ENCODE measurements around the gene NSMF. TPM values are rescaled to one million over a fixed set of nuclear protein-coding genes. Genes with fewer than 3 reads are reported as not detected.

NSMF gene
- total RNA-seq, 1 donor from 2014 or later = 85.3 TPM

DNA sequence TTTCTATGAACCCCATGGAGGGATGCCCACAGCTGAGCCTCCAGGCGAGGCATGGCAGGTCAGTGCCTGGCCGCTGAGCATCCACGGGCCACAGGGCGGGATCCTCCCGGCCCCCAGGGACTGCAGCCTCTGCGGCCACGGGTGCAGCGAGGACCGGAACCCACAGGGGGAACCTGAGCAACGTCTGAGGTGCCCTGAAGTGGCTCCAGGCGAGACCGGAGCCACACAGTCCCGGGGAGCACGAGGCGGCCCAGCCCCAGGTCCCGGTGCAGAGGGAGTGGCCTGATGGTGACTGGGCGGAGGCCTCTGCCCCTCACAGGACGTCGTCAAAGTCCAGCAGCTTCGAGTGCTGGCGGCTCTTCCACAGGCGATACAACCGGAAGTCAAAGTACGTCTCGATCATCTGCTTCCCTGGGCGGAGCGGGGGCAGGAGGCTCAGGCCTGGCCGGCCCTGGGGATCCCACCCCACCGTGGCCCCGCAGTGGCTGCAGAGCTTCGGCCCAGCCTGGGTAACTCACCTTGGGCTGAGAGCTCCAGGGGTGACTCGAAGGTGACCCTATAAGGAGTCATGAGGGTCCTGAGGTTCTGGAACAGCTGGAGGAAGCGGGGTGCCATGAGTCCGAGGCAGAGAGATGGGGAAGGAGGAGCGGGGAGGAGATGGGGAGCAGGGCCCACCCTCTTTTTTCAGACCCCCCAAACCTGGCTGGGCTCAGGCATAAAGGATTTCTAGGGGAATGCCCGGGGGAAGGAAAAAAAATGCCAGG lies 9.9 kb downstream of the NSMF start:
- Mint-ChIP-seq H3K4me1 (peaks cover 7% of the 10 kb centered on the region), H3K27me3 (ENCODE audit: low read depth) (peaks cover 2% of the 10 kb centered on the region), H3K36me3 (peaks cover 3% of the 10 kb centered on the region), H3K9me3 (no peaks in the 10 kb centered on the region), H3K4me3 (no peak overlapping the region), H3K27ac (no peak overlapping the region)
- peak in 1 of 2 experiments; percentile 8 for DNase-seq (ENCODE audit: low spot score in 2 of 2, unreplicated experiment in 2 of 2)
- TF ChIP-seq, protein P1, sequence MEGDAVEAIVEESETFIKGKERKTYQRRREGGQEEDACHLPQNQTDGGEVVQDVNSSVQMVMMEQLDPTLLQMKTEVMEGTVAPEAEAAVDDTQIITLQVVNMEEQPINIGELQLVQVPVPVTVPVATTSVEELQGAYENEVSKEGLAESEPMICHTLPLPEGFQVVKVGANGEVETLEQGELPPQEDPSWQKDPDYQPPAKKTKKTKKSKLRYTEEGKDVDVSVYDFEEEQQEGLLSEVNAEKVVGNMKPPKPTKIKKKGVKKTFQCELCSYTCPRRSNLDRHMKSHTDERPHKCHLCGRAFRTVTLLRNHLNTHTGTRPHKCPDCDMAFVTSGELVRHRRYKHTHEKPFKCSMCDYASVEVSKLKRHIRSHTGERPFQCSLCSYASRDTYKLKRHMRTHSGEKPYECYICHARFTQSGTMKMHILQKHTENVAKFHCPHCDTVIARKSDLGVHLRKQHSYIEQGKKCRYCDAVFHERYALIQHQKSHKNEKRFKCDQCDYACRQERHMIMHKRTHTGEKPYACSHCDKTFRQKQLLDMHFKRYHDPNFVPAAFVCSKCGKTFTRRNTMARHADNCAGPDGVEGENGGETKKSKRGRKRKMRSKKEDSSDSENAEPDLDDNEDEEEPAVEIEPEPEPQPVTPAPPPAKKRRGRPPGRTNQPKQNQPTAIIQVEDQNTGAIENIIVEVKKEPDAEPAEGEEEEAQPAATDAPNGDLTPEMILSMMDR (IDR thresholded peaks at IDR 0.05; ENCODE audit: unreplicated experiment) = no peak

GRCh38 chr9:137448602-137448962 lies 10.6 kb downstream of the NSMF start:
- H3K4me3 Mint-ChIP-seq = no peak overlapping the region
- DNase-seq (ENCODE audit: low spot score in 2 of 2, unreplicated experiment in 2 of 2) = peak in 1 of 2 experiments; percentile 14
- TF ChIP-seq, protein P1 (IDR thresholded peaks at IDR 0.05; ENCODE audit: unreplicated experiment) = no peak
- no peaks in the 10 kb centered on the region for H3K9me3 Mint-ChIP-seq
- peaks cover 3% of the 10 kb centered on the region for H3K36me3 Mint-ChIP-seq
- no peak overlapping the region for H3K27ac Mint-ChIP-seq
- H3K27me3 Mint-ChIP-seq (ENCODE audit: low read depth) = peaks cover 3% of the 10 kb centered on the region
- peaks cover 5% of the 10 kb centered on the region for H3K4me1 Mint-ChIP-seq

GRCh38 chr9:137447722-137448601 lies 11.2 kb downstream of the NSMF start:
- TF ChIP-seq, protein P1 (IDR thresholded peaks at IDR 0.05; ENCODE audit: unreplicated experiment) = no peak
- Mint-ChIP-seq H3K4me1 (peaks cover 4% of the 10 kb centered on the region), H3K4me3 (no peak overlapping the region), H3K36me3 (peaks cover 3% of the 10 kb centered on the region), H3K27me3 (ENCODE audit: low read depth) (peaks cover 4% of the 10 kb centered on the region), H3K9me3 (no peaks in the 10 kb centered on the region), H3K27ac (no peak overlapping the region)
- no peak for DNase-seq (ENCODE audit: low spot score in 2 of 2, unreplicated experiment in 2 of 2)

GRCh38 chr9:137446851-137447471 lies 12.2 kb downstream of the NSMF start:
- Mint-ChIP-seq H3K4me3 (no peak overlapping the region), H3K27ac (peak overlapping the region; percentile 19), H3K36me3 (peaks cover 3% of the 10 kb centered on the region), H3K9me3 (no peaks in the 10 kb centered on the region), H3K27me3 (ENCODE audit: low read depth) (peaks cover 6% of the 10 kb centered on the region), H3K4me1 (peaks cover 5% of the 10 kb centered on the region)
- TF ChIP-seq, protein P1 (IDR thresholded peaks at IDR 0.05; ENCODE audit: unreplicated experiment) = no peak
- no peak for DNase-seq (ENCODE audit: low spot score in 2 of 2, unreplicated experiment in 2 of 2)

DNA sequence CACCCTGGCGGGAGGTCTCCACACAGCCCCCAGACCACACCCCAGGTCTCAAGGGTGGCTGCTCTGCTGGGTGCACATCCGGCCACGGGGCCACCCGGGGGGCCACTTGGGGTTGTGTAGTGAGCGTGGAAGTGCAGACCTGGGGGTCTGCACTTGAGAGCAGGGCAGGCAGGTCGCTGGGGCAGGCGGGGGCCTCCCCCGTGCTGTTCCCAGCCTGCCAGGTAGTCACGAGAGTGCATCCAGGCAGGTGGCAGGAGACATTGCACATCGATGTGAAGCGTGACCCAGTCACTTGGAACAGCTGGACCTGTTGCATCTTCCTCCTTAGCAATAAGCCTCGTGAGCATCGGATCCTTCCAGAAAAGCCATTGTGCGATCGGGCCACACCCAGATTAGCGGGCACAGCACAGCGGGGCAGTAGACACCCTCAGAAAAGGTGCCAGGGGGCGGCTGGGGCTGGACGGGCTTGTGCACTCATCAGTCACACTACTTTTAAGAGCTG lies 13.2 kb downstream of the NSMF start:
- H3K36me3 Mint-ChIP-seq = peaks cover 3% of the 10 kb centered on the region
- peaks cover 7% of the 10 kb centered on the region for H3K4me1 Mint-ChIP-seq
- H3K27me3 Mint-ChIP-seq (ENCODE audit: low read depth) = peaks cover 8% of the 10 kb centered on the region
- DNase-seq (ENCODE audit: low spot score in 2 of 2, unreplicated experiment in 2 of 2) = no peak
- no peak overlapping the region for H3K27ac Mint-ChIP-seq
- TF ChIP-seq, protein P1 (IDR thresholded peaks at IDR 0.05; ENCODE audit: unreplicated experiment) = no peak
- no peak overlapping the region for H3K4me3 Mint-ChIP-seq
- H3K9me3 Mint-ChIP-seq = no peaks in the 10 kb centered on the region
